ENCODE measurements around the gene RBMS3. TPM values are rescaled to one million over a fixed set of nuclear protein-coding genes. Genes with fewer than 3 reads are reported as not detected.
A peak's percentile ranks its signal among the peaks of the same experiment; 100 is the strongest.

The RBMS3 gene
- total RNA-seq, 1 donor from 2014 or later = 58.5 TPM

DNA sequence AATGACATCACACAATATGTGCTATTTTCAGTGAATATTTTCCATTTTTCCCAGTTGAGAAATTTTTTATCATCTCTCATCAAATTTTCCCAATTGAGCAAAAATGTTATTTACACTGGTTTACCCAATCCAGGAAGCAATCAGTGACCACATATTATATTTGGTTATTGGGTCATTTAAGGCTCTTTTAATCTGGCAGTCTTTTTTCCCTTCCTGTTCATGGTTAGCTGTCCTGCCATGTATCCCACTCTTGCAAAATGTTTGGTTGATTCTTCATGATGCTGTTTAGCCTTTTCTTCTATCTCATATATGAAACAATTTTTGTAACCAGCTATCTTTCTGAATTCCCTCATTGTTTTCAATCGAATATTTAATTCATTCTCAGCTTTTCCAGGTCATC lies 626.0 kb downstream of the RBMS3 start:
- intact Hi-C loops (cut with DNase I) = no loop called here
- ATAC-seq = no peak
- TF ChIP-seq, protein P1, sequence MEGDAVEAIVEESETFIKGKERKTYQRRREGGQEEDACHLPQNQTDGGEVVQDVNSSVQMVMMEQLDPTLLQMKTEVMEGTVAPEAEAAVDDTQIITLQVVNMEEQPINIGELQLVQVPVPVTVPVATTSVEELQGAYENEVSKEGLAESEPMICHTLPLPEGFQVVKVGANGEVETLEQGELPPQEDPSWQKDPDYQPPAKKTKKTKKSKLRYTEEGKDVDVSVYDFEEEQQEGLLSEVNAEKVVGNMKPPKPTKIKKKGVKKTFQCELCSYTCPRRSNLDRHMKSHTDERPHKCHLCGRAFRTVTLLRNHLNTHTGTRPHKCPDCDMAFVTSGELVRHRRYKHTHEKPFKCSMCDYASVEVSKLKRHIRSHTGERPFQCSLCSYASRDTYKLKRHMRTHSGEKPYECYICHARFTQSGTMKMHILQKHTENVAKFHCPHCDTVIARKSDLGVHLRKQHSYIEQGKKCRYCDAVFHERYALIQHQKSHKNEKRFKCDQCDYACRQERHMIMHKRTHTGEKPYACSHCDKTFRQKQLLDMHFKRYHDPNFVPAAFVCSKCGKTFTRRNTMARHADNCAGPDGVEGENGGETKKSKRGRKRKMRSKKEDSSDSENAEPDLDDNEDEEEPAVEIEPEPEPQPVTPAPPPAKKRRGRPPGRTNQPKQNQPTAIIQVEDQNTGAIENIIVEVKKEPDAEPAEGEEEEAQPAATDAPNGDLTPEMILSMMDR (IDR thresholded peaks at IDR 0.05) = no peak
- no peaks in the 10 kb centered on the region for H3K36me3 ChIP-seq
- no peaks in the 10 kb centered on the region for H3K9me3 ChIP-seq
- no peaks in the 10 kb centered on the region for H3K4me1 ChIP-seq
- no peaks in the 10 kb centered on the region for H3K27me3 ChIP-seq (ENCODE audit: low read depth)
- no peak overlapping the region for H3K4me3 ChIP-seq
- H3K27ac ChIP-seq = no peak overlapping the region
- no peak for DNase-seq

DNA sequence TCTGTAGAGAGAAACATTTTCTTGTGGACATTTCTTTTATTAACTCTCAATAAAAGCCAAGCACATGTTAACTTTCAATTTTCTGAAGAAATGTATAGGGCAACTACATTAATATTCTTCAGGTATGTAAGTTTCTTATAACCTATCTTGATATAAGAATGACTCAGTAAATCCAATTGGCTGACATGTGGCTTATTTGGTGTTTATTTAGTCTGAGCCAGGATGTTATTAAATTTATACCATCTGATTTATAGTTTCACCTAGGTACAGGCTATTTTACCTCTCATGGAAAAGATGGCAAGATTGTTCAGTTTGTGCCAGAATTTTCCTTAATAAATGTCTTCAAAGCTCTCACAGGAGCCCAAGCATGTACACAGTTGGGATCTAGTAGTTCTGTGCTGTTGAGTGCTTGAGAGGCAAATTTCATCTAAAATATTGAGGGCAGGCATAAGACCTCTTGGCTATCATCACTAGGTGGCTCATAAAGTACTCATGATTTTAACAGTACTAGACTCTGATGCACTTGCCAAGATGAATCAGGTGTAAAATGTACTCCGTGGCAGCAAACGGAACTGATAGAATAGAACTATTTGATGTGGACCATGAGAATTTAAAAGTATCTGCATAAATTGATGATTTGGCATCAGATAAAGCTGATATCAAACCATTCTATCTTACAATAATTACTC lies 631.9 kb downstream of the RBMS3 start:
- intact Hi-C loops (cut with DNase I) = no loop called here
- TF ChIP-seq, protein P1 (IDR thresholded peaks at IDR 0.05) = no peak

DNA sequence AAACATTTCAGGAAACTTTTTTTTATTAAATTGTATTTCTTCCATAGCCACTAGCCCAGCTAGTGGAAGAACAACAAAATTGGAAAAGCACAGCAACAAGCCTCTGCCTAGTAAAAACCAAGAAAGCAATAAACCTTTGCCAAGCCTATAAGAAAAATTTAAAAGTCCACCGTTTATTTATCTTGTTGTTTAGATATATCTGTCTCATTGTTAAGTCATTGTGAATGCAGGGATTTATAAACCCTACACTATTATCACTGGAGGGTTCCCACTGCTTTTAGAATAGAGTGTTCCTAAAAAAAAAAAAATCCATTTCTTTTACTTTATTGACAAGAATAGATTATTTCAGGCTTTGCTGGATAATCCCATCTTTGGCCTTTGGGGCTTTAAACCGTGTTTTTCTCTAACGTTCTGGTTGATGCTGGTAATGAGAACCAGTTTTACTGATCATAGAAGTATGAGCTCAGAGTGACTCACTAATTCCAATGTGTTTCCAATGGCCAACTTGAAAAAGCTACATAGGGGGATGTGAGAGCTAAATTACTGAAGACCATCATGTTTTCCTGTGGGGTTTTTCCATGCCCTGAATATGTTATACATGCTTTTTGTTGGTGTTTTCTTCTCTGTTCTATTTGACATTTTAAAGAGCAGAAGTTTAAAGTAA lies 634.1 kb downstream of the RBMS3 start:
- TF ChIP-seq, protein P1 (IDR thresholded peaks at IDR 0.05) = no peak
- H3K4me3 ChIP-seq = no peak overlapping the region
- H3K27ac ChIP-seq = no peak overlapping the region
- H3K4me1 ChIP-seq = no peaks in the 10 kb centered on the region
- no peak for ATAC-seq
- no peaks in the 10 kb centered on the region for H3K36me3 ChIP-seq
- DNase-seq = no peak
- intact Hi-C loops (cut with DNase I) = no loop called here
- no peaks in the 10 kb centered on the region for H3K9me3 ChIP-seq
- H3K27me3 ChIP-seq (ENCODE audit: low read depth) = no peaks in the 10 kb centered on the region

More for the DNA sequence above, 631.9 kb downstream of the RBMS3 start:
- ATAC-seq (no peak), DNase-seq (no peak)
- Histone ChIP-seq H3K27ac (no peak overlapping the region), H3K4me1 (no peaks in the 10 kb centered on the region), H3K9me3 (no peaks in the 10 kb centered on the region), H3K4me3 (no peak overlapping the region), H3K27me3 (ENCODE audit: low read depth) (no peaks in the 10 kb centered on the region), H3K36me3 (no peaks in the 10 kb centered on the region)

DNA sequence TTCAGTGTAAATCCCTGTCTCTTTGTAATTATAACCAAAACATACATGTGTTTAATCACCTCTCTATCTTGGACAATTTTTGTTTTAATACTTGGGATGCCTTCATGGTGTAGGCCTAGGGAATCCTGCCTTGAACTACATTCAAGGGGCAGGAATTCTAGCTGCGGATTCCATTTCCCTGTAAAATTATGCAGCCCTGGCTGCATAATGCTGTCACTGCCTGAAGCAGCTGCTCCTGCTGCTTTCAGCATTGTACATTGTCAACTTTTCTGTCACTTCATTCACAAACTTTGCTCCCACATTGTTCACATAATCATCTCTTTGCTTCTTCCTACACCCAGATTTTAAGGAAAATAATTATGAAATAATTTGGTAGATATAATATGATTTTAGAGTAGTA lies 638.7 kb downstream of the RBMS3 start:
- H3K27ac ChIP-seq = no peak overlapping the region
- DNase-seq (no peak), ATAC-seq (no peak)
- no peaks in the 10 kb centered on the region for H3K36me3 ChIP-seq
- TF ChIP-seq, protein P1 (IDR thresholded peaks at IDR 0.05) = no peak
- intact Hi-C loops (cut with DNase I) = no loop called here
- no peaks in the 10 kb centered on the region for H3K9me3 ChIP-seq
- H3K4me1 ChIP-seq = no peaks in the 10 kb centered on the region
- H3K27me3 ChIP-seq (ENCODE audit: low read depth) = no peaks in the 10 kb centered on the region
- no peak overlapping the region for H3K4me3 ChIP-seq

DNA sequence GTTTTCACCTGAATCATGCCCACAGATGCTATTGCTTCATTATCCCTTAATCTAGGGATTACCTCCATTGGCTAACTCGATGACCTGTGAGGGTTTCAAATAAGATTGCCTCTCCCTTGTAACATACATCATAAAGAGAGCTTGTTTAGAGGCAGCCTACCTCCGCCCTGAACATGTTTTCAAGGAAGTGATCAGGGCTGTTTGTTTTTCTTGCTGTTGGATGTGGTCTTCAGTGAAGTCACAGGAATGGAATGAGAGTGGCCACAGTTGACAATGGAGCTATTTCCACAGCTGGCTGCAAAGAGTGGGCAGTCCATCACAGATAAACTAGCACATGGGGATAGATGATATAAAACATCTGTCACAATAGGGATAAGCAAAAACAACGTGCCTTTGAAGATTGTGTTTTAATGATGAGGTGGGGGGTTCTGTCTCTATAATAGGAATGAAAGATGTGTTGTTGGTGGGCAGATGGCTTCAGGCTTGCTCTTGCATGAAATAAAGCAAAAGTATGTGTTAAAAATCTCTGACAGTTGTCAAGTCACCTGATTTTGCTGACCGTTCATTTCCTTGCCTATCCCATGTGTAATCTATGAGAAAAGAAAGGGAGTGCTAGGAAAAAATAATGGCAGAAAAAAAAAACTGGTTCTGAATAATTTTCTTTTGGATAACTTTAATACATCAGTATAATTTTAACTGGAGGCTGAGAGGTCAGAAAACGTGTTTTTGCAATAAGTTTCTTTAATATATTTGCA lies 642.3 kb downstream of the RBMS3 start:
- no peak for DNase-seq
- H3K27me3 ChIP-seq (ENCODE audit: low read depth) = no peaks in the 10 kb centered on the region
- peak; percentile 57 to 65 for ATAC-seq

More for the DNA sequence above, 642.3 kb downstream of the RBMS3 start:
- Histone ChIP-seq H3K36me3 (no peaks in the 10 kb centered on the region), H3K27ac (no peak overlapping the region), H3K4me3 (no peak overlapping the region), H3K9me3 (no peaks in the 10 kb centered on the region), H3K4me1 (no peaks in the 10 kb centered on the region)
- intact Hi-C loops (cut with DNase I) = no loop called here
- TF ChIP-seq, protein P1 (IDR thresholded peaks at IDR 0.05) = no peak

Data from lower lobe of right lung (tissue), 2 donors.